HepG2 (cell line): ENCODE results near the gene PDP2. TPM values are rescaled to one million over a fixed set of nuclear protein-coding genes. Genes with fewer than 3 reads are reported as not detected.

Experiments
- IRF9 ChIP-seq: sonication (generic); formaldehyde crosslinking; IDR thresholded peaks from 2 replicates; pipeline ENCODE4 v1.8.0; 2022; ENCODE audit warnings: missing genetic modification reagents, mild to moderate bottlenecking, borderline replicate concordance
- KDM5A ChIP-seq: fragments of 200-600 bp; sonication (generic); IDR thresholded peaks from 2 replicates; pipeline ENCODE4 v1.7.0; 2018; ENCODE audit warnings: antibody characterized with exemption, mild to moderate bottlenecking, low read length, borderline replicate concordance
- KLF6 ChIP-seq: IDR thresholded peaks from 2 replicates; pipeline ENCODE4 v1.8.0; 2016; ENCODE audit warnings: missing biosample characterization, missing genetic modification reagents
- PLSCR1 ChIP-seq: sonication (generic); formaldehyde crosslinking; IDR thresholded peaks from 2 replicates; pipeline ENCODE4 v1.5.0; 2020; ENCODE audit warnings: missing genetic modification reagents, mild to moderate bottlenecking, borderline replicate concordance
- TFE3 ChIP-seq: IDR thresholded peaks from 2 replicates; pipeline ENCODE4 v1.6.1; 2016
- ZNF276 ChIP-seq: sonication (generic); formaldehyde crosslinking; IDR thresholded peaks from 2 replicates; pipeline ENCODE4 v1.4.0; 2020; ENCODE audit warnings: mild to moderate bottlenecking, low read depth, missing genetic modification reagents
- polyA plus RNA-seq, 8 experiments: library from polyadenylated mRNA; depleted of rRNA in 3 of 8; stranded (reverse) in 7 of 8; unstranded in 1 of 8; fragments of >200 nt; fragmentation: Illumina TruSeq in 4 of 8; extraction: Trizol in 4 of 8; gene quantifications; 2 replicates each; pipeline versions ENCODE4 v1.2.1 to v1.2.3, GENCODE V29; 2011 to 2016; ENCODE audit warnings: low read depth in 4 of 8, missing spikeins in 1 of 8, mixed read lengths in 1 of 8; ENCODE audit not compliant: insufficient read depth in 1 of 8
- total RNA-seq, 5 experiments: library from RNA; depleted of rRNA; stranded (reverse); fragments of >200 nt; fragmentation: Illumina TruSeq; extraction: Trizol; gene quantifications; 2 replicates each; pipeline ENCODE4 v1.2.3, GENCODE V29; 2016; ENCODE audit warnings: low read depth in 1 of 5
- TF ChIP-seq, protein P1 (sequence below): sonication (generic); formaldehyde crosslinking; IDR thresholded peaks from 2 replicates; pipeline ENCODE4 v1.9.0; 2021; ENCODE audit warnings: mild to moderate bottlenecking, missing genetic modification reagents
- TF ChIP-seq, protein P2 (sequence below): sonication (generic); formaldehyde crosslinking; IDR thresholded peaks from 2 replicates; pipeline ENCODE4 v1.5.0; 2020; ENCODE audit warnings: missing genetic modification reagents
- TF ChIP-seq, protein P3 (sequence below): IDR thresholded peaks from 2 replicates; pipeline ENCODE4 v1.6.1; 2016; ENCODE audit warnings: low read depth
- TF ChIP-seq, protein P4 (sequence below): sonication (generic); formaldehyde crosslinking; IDR thresholded peaks from 2 replicates; pipeline ENCODE4 v1.5.1; 2020; ENCODE audit warnings: missing genetic modification reagents, mild to moderate bottlenecking, borderline replicate concordance

PDP2 gene
- total and polyA plus RNA-seq, 2 of the 13 experiments (the other 11 are each of a cell fraction or from before 2014, with no cell fraction given): 12.8 to 15.8 TPM

DNA sequence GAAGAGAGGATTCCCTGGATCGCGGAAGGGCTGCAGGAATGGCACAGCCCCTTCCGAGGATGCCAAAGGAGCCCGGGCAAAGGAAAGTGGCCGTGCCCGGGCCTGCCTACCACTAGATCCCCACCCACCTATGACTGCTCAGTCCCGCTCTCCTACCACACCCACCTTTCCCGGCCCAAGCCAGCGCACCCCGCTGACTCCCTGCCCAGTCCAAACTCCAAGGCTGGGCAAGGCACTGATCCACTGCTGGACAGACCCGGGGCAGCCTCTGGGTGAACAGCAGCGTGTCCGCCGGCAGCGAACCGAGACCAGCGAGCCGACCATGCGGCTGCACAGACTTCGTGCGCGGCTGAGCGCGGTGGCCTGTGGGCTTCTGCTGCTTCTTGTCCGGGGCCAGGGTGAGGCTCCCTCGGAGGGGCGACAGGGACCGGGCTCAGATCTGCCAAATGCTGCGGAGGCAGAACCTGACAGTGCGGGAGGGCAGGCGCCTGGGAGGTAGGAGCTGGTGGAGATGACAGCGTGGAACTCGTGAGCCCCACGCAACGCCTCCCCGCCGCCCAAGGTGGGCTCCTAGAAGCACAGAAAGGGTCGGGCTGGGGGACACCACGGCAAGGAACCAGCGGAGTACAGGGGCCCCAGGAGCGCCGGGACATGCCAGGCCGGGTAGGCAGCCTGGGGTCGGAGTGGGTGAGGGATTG is 55.1 kb downstream of the PDP2 start, which contains the start of gene CES2 (continued):
- TF ChIP-seq, protein P1, sequence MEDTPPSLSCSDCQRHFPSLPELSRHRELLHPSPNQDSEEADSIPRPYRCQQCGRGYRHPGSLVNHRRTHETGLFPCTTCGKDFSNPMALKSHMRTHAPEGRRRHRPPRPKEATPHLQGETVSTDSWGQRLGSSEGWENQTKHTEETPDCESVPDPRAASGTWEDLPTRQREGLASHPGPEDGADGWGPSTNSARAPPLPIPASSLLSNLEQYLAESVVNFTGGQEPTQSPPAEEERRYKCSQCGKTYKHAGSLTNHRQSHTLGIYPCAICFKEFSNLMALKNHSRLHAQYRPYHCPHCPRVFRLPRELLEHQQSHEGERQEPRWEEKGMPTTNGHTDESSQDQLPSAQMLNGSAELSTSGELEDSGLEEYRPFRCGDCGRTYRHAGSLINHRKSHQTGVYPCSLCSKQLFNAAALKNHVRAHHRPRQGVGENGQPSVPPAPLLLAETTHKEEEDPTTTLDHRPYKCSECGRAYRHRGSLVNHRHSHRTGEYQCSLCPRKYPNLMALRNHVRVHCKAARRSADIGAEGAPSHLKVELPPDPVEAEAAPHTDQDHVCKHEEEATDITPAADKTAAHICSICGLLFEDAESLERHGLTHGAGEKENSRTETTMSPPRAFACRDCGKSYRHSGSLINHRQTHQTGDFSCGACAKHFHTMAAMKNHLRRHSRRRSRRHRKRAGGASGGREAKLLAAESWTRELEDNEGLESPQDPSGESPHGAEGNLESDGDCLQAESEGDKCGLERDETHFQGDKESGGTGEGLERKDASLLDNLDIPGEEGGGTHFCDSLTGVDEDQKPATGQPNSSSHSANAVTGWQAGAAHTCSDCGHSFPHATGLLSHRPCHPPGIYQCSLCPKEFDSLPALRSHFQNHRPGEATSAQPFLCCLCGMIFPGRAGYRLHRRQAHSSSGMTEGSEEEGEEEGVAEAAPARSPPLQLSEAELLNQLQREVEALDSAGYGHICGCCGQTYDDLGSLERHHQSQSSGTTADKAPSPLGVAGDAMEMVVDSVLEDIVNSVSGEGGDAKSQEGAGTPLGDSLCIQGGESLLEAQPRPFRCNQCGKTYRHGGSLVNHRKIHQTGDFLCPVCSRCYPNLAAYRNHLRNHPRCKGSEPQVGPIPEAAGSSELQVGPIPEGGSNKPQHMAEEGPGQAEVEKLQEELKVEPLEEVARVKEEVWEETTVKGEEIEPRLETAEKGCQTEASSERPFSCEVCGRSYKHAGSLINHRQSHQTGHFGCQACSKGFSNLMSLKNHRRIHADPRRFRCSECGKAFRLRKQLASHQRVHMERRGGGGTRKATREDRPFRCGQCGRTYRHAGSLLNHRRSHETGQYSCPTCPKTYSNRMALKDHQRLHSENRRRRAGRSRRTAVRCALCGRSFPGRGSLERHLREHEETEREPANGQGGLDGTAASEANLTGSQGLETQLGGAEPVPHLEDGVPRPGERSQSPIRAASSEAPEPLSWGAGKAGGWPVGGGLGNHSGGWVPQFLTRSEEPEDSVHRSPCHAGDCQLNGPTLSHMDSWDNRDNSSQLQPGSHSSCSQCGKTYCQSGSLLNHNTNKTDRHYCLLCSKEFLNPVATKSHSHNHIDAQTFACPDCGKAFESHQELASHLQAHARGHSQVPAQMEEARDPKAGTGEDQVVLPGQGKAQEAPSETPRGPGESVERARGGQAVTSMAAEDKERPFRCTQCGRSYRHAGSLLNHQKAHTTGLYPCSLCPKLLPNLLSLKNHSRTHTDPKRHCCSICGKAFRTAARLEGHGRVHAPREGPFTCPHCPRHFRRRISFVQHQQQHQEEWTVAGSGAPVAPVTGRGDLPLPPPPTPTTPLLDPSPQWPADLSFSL: no peak
- TF ChIP-seq PLSCR1 (CRISPR knock-in tag) (peak; percentile 90; the same call in 1 of the 2 replicates), TFE3 (peak; percentile 29; the same call in 1 of the 2 replicates), KDM5A (no peak), KLF6 (0 out of 2 replicates have a peak, but pooled peaks have one; percentile 31), IRF9 (CRISPR knock-in tag) (peak; percentile 64; the same call in 1 of the 2 replicates), ZNF276 (peak; percentile 58; the same call in 1 of the 2 replicates)
- TF ChIP-seq, protein P2, sequence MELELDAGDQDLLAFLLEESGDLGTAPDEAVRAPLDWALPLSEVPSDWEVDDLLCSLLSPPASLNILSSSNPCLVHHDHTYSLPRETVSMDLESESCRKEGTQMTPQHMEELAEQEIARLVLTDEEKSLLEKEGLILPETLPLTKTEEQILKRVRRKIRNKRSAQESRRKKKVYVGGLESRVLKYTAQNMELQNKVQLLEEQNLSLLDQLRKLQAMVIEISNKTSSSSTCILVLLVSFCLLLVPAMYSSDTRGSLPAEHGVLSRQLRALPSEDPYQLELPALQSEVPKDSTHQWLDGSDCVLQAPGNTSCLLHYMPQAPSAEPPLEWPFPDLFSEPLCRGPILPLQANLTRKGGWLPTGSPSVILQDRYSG (CRISPR knock-in tag): 0 out of 2 replicates have a peak, but pooled peaks have one; percentile 67
- TF ChIP-seq, protein P3, sequence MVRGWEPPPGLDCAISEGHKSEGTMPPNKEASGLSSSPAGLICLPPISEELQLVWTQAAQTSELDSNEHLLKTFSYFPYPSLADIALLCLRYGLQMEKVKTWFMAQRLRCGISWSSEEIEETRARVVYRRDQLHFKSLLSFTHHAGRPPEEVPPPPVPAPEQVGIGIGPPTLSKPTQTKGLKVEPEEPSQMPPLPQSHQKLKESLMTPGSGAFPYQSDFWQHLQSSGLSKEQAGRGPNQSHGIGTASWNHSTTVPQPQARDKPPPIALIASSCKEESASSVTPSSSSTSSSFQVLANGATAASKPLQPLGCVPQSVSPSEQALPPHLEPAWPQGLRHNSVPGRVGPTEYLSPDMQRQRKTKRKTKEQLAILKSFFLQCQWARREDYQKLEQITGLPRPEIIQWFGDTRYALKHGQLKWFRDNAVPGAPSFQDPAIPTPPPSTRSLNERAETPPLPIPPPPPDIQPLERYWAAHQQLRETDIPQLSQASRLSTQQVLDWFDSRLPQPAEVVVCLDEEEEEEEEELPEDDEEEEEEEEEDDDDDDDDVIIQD (CRISPR knock-in tag): peak; percentile 15; the same call in 1 of the 2 replicates
- TF ChIP-seq, protein P4, sequence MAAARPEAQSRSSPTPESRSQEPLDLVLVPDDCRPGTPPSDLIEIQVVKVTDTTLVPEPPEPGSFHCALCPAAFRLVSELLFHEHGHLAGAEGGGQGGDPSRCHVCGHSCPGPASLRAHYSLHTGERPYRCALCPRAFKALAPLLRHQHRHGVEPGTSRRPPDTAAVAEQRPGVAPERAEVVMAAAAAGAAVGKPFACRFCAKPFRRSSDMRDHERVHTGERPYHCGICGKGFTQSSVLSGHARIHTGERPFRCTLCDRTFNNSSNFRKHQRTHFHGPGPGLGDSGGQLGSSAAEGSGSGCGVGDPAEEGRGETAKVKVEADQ (CRISPR knock-in tag): peak; percentile 86
